RPMI7951 (cell line): ENCODE data around the gene HMX3. TPM values are rescaled to one million over a fixed set of nuclear protein-coding genes. Genes with fewer than 3 reads are reported as not detected.

ENCODE experiments used
- DNase-seq: peaks from one replicate; pipeline ENCODE4 v3.0.0-alpha.2; 2012; ENCODE audit warnings: low read depth
- total RNA-seq: library from RNA; depleted of rRNA; stranded (reverse); fragments of >200 nt; shearing (Covaris generic); gene quantifications from 2 replicates; pipeline ENCODE4 v1.2.3, GENCODE V29; 2014; rRNA removed

Gene HMX3
- total RNA-seq: not detected in 2 replicates

DNA sequence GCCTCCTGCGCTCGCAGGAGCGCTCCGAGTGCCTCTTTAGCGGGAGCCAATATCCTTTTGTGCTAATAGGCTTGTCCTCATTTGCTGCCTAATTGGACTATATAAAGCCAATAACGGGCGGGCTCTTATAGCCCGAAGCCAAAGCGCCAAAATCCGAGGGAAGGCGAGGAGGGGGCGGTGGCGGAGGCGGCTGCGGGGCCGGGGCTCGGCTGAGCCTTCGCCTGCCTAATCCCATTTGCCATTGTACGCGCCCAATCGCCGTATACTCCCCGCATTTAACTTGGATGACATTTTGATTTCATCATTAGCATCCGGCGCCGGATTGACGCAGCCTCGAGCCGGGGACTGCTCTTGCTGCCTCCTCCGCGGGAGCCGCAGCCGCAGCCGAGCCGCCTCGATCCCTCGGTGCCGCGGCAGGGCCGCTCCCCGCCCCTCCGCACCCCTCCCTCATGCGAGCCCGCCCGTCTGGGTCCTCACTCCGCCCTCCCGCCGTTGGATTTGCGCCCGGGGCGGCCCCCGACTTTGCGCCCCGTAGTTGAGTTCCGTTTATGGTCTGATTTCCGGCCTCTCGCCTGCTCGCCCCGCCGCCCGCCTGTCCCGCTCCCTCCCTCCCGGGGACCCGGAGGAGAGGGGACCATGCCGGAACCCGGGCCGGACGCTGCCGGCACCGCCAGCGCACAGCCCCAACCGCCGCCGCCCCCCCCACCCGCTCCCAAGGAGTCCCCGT lies at the start of gene HMX3:
Gene HMX3 (plus strand): TSS at position 556 of the 727 bp plus-strand sequence. CDS start 81 bp downstream, at position 637.
- DNase-seq: no peak

DNA sequence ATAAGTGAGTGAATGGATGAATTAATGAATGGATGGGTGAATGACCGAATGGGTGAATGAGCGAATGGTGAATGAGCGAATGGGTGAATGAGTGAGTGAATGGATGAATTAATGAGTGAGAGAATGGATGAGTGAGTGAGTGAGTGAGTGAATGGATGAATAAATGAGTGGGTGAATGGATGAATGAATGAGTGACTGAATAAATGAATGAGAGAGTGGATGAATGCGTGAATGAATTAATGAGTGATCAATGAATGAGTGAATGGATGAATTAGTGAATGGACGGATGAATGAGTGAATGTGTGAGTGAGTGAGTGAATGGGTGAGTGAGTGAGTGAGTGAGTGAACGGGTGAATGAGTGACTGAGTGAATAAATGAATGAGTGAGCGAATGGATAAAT lies 49.5 kb upstream of the HMX3 start:
- no peak for DNase-seq

DNA sequence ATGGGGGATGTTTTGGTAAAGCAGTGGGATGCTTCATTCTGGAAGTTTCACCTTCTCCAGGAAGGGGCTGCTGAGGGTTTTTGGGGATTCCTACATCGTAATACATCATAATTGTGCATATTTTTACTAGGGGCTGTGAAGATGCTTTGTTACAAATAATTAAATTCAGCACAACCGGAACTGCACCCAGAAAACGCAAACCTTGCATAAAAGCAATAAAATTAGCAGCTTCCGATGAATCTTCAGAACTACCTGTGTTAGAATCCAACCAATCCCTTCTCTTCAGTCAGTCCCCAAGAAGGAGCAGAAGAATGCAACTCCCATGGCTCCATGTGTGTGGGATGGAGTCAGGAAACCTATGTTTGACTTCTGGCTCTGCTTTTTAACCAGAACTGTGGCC lies 48.4 kb upstream of the HMX3 start:
- DNase-seq: no peak

DNA sequence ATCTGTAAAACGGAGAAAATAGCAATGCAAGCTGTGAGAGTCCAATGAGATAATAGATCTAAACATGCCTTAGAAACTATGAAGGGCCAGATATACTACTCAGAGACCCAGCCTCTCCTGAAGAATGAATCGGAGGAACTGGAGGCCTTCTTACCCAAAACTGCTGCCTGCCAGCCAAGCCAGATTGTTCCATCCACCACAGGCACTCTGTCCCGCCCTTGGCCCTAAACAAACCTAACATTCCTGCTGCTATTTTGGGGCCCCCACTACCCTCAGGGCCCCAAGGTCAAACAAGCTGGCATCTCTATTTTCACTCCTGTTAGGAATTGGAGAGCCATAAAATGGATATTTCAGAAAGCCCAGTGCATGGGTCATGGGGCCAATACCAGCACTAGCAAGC lies 48.0 kb upstream of the HMX3 start:
- no peak for DNase-seq

DNA sequence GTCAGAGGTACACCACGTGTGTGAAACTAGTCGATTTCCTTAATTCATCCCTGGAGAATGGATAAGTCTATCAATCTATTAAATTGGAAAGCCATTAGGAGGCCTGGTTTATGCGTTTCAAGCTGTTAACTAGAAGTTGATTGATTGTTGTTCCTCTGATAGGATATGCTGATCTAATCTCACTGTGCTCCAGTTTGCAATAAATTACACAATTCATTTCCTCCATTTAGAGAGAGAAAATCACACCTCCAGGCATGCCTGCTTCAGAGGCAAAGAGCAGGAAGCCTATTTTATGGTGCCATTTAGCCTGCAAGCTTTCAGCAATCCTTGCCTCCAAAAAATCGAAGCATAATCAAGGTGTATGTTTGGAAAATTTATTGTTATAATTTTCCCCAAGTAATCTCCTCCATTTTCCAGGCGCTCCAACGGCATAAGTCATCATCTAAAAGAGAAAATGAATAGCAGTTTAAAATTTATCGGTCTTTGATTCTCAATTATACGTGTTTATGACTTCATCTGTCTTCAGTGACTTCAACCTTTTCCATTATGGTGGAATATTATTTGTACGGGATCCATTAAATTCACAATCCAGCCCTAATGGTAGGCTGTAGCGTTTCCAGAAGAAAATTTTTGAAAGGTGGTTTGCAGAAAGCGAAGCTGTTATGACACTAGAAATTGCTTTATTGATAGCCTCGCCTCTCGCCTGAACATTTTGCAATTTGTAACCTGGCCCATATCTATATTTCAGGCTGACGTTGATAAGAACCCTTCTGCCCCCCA lies 42.9 kb upstream of the HMX3 start:
- DNase-seq: no peak

DNA sequence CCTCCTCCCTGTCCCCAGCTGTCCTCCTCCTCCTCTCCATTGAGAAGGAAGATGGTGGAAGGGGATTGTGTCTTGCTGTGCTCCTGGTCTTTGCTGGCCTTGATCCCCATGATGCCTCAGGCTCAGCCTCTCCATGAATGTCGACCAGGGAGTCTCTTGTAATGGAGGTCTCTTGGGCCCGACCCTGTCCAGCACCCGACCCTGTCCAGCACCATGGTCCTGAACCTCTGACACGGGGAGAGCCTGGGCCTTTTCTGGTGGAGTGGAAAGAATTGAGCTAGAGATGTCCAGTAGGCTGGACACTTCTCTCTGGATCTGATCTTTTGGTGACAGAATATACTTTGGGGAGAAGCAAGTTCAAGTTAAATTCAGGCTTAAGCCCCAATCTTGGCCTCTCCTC lies 42.3 kb upstream of the HMX3 start:
- DNase-seq: no peak

DNA sequence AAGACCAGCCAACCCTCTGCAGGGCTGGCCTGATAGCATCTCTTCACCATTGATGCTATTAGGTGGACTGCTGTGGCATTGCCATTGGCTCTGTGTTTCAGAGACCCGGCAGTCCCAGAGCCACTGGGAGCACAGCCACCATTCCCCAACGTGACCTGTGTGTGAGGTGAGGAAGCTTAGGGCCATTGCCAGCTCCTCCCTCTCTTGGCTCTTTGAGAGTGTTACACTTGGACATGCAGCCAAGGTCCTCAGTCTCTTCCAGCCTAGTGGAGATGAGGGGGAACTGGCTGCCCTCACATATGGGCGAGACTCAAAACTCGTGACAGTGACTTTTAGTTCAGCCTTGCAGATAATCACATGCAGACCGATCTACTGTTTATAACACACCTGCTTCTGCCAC lies 39.3 kb upstream of the HMX3 start:
- no peak for DNase-seq

DNA sequence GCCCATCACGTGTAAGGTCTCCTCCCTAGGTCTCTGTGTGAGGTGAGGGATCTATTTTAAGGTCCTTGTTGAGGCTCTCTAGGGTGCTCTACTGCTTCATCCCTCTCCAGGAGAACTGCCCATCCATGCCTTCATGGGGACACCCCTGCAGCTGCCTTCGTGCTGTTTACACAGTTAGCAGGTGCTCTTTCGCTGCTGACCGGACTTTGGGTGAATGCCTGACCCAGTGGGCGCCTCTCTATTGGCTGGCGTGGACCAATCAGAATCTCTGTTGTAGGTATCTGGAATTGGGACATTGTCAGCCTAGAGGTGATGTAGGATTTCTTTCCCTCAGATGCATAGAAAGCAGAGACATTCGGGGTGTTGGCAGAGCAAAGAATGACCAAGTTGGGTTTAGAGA lies 38.7 kb upstream of the HMX3 start:
- DNase-seq: no peak

DNA sequence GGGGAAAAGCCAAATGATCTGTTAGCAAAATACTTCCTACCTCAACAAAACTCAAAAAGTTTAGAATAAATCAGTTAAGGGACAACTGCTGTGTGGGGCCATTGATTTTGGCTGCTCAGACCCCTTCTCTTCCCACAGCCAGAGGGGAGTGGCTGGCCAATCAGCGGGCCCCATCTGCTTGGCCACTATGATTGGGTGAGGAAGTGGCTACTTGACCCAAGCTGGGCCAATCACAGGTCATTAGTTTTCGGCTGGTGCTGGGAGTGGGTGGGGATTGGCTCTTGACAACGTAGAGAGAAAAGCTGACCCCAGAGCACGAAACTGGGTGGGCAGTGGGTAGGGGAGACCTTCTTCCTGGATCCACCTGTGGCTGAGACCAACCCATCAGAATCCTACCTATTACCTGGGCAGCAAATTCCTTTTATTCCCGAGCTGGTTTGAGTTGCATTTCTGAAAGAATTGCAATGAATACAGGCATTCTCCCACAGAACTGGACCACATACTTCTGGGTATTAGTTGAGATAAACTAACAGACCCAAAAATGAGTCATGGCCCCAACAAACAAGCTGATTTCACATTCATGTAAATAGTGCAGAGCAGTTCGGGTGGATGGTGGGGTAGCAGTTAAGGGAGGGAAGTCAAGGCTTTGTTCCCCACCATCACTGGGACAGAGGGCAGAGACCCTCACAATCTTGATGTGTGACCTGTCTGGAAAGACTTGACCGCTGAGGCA lies 35.6 kb upstream of the HMX3 start:
- peak; percentile 2 for DNase-seq

DNA sequence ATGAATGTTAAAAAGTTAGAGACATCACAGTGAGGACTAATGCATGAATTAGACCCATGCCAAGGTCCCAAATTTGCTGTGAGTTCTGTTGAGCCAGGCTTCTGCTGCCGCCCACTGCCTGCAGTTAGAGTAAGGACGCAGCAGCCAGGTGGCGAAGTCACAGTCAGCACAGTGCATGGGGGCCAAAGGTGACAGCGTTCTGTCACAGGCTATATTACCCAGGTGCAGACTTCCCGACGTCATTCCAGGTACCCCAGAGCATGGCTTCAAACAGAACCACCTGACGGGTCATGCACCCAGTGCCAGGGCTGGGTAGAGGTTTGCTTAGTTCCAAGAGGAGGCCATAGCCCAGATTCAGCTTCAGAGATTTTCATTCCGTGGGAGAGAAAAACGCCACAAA lies 33.9 kb upstream of the HMX3 start:
- DNase-seq: no peak

DNA sequence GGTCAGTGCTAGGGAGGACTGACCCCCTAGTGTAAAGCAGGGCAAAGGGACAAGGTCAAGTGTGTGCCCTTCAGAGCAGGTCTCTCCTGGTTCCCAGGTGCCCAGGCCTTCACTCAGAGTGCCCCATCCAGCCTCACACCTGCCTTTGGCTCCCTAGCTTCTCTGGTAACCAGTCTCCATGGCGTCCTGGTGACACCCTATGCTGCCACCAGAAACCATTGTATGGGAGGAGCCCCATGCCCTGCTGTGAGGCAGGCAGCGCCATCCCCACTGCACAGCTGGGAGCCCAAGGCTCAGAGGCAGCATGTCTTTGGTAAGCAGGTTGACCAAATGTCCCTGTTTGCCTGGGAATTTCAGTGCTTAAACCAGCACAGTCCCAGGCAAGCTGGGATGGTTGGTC lies 33.1 kb upstream of the HMX3 start:
- no peak for DNase-seq

DNA sequence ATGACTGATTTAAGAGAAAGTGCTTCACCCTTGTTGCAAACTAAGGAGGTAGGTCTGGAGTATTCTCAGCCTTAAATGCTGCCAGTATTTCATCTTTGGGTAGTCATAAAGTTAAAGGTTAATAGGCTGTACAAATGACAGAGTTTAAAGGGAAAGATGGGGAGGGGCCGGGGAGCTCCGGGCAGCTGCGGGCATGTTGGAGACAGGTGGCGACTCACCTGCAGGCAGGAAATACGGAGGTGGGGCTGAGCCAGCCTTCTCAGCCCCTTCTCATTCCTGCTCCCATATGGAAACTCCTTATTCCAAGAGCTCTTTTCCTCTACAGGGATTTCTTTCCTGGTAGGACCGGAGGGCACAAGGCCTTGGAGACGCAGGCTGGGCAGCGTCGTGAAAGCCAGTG lies 31.8 kb upstream of the HMX3 start:
- DNase-seq: no peak

DNA sequence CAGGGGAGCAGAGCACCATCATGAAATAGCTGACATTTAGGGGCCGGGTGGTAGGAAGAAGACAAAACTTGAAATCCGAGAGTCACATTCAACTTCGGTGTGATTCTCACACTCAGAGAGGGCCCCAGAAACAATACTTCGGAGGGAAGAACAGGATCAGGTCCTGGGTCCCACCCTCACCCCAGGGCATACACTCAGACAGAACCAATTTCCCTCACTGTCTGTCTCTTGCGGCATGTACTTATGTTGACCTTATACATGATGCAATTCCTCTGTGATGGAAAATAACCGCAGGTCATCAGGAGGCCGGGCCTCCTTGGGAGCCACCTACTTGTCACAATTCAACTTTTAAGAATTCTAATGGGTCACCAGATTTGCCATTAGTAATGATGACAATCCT lies 26.3 kb upstream of the HMX3 start:
- peak; percentile 75 for DNase-seq

DNA sequence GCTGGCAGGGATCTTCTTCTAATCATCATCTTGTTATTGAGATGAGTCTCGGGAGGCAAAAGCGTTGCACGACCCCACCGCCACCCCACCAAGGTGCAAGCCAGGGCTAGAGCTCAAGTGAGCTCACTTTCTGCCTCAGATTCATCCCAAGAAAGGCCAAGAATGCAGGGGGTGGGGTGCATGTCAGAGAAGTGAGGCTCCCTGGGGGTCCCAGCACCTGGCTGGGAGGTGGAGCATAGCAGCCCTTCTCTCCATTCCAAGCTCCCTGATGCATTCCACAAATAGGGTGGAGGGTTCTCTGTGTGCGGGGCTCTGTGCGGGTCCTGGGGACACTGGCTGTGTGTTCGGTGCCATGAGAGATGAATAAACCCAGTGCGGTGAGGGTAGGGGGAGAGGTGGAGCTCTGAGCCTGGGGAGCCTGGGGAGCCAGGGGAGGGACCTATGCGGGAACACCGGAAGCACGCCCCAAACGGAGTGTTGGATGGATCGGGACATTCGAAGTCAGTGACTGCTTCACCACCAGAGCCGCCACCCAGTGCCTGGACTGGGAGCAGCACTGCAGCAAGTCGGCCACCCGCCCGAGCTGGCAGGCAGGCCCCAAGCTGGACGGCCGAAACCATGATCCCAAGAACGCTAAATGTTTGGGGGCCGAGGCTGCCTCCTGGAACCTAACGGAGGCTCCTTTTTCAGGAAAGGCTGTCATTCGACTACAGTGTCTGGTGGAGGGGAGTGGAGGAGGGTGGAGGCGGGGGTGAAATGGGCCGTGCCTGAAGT lies 17.9 kb upstream of the HMX3 start:
- no peak for DNase-seq

DNA sequence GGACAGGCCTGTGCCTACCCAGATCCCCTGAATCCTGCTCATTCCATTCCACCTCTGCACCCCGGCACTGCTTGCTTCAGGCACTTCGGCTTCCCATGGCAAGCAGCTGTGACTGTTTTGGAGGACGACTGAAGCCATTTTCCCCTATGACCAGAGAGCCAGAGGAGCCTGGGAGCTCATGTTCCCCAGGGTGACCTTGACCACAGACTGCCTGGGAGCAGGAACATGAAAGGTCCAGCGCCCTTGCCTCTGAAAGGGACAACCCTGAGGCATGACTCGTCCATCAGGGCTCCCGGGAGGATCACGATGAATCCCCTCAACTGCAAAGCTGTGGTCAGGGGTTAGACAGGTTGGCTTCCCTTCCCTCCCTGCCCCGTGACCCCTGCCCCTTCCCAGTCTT lies 16.7 kb upstream of the HMX3 start:
- DNase-seq: no peak

DNA sequence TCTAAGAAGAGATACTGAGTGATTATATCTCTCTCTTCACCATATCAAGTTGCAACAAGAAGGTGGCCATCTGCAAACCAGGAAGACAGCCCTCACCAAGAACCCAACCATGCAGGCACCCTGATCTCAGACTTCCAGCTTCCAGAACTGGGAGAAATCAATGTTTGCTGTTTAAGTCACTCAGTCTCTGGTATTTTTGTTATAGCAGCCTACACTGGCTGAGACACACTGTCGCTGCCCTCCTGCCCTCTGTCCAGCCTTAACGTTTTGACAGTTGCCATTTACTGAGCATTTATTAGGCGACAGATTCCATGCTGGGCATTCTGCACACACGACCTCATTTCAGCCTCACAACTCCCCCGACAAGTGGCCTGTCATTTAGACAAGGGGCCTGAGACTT lies 9.5 kb upstream of the HMX3 start:
- DNase-seq: no peak

DNA sequence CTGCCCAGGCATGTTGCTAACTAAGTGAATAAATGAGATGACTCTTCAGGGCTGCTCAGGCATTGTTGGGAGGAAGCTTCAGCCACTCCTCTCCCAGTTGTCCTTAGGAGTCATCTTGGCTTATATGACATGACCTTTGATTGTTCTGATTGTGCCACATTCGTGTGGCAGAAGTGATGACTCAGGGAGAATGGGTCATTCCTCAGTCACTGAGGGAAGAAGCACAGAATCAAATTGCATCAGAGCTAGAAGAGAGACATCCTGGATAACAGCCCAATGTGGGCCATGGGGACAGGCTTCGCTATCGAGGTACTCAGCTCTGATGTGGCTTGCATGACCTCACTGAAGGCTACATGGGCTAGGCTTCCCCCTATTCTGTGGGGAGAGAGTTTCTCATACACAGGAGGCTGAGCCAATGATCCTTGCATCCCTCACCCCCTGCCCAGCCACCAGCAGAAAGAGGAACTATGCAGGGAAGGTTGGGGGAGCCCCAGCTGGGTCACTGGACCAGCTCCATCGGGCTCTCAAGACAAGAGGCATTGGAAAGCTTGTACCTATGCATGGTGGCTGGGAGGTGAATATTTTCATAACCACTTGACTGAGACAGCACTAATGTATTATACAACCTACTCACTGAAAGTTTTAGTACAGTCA lies 6.0 kb upstream of the HMX3 start:
- DNase-seq: peak; percentile 28

DNA sequence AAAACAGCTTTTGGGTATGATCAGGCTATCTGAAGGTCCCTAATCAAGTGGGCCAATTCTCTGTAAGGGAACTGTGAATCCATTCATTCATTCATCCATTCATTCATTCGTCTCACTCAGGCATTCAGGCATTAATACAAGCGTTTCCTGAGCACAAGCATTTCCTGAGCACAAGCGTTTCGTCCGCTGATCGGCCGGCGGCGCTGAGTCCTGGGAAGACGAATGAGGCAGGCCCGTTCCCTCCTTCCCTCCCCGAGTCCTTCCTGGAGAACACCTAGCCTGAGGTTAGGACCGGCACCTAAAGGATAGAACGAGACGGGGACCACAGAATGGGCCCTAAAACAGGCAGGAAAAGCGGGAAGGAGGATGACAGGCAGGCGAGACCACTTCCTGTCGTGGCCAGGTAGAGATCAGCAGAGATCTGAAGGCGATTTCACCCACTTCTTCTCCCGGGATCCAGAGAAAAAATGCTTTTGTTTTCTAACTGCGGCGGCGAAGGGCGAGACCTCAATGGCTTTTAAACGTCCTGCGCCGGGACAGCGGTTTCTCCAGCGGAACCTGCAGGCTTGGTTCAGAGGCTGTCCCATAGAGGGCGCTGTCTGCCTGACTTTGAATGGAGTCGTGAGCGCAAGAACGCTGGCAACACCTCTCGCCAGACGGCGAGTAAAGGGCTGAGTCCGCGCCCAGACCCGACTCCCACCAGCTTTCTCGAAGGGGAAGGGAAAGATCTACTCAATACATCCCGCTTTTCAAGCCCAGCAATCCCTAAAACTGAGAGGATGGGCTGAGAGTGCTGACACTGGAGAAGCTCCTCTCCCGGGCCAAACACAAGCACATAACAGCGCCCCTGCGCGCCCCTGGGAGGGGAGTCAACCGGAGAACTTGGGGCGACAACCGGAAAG lies 2.9 kb upstream of the HMX3 start:
- peak; percentile 63 for DNase-seq

DNA sequence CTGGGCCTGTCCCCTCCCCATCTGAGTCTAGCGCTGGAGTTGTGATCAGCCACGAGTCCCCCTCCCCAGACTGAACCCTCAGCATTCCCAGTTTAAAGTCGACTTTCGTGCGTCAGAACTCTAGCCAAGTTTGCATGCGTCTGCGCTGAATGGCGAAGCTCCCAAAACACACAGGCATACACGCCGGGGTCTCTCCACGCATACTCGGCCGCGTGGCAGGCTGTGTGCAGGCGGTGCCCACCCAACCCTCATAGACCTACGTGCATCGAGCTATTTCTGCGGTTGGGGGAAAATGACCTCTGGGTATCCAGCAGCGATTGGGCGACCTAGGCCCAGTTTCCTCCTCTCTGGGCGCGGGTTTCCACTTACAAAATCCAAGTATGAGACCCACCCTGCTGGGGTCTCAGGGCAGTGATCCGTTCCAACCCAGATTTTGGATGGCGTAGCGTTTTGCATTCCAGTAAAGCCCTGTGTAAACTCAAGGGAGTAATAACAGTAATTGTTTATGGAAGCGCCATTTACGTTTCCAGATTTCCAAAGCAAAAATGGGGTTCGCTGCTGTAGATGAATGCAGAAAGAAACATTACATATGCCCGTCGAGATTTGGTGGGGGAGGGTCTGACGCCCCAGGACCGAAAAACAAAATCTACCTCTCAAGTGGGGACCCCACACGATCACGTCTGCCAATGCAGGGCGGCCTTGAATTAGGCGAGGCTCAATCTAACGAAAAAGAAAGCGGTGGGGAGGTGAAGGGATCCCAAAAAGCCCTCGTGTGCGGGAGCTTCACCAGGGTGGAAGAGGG lies 2.0 kb upstream of the HMX3 start:
- DNase-seq: no peak
